HCT116 (cell line): ENCODE measurements around the gene RGS17. TPM values are rescaled to one million over a fixed set of nuclear protein-coding genes. Genes with fewer than 3 reads are reported as not detected.

Experiments used
- ATAC-seq: fragments of 200-7000 bp; cut with Tn5 transposase; 2 replicates; pipeline ENCODE4 v1.9.1; 2020; ENCODE audit warnings: mild to moderate bottlenecking, moderate library complexity
- BruUV-seq: library from RNA; stranded (reverse); fragments of 400-500 nt; replicated peaks from 2 replicates; lab custom pipeline; 2021; lab: Mats Ljungman, UMichigan
- CTCF ChIA-PET: fragments of 300-600 bp; sonication (Branson Sonifier 250); formaldehyde crosslinking; loops from one replicate; lab custom pipeline; 2021; ENCODE audit warnings: antibody characterized with exemption; lab: Charles Lee
- POLR2A ChIA-PET: fragments of 300-600, 350-600 bp; sonication (Branson Sonifier 250); formaldehyde crosslinking; loops from one replicate; lab custom pipeline; 2021; ENCODE audit warnings: antibody characterized with exemption; lab: Charles Lee
- RAD21 ChIA-PET, 2 experiments: fragments of 300-600 bp; sonication (Branson Sonifier 250); formaldehyde crosslinking; loops; one replicate each; lab custom pipeline; 2023; ENCODE audit warnings: low total read pairs in 2 of 2; ENCODE audit not compliant: uncharacterized antibody in 2 of 2, unreplicated experiment in 2 of 2, low non-redundant PET in 1 of 2; lab: Charles Lee
- DNase-seq: peaks from one replicate; pipeline ENCODE4 v3.0.0-alpha.2; 2010; ENCODE audit warnings: low read depth, low spot score
- H2AFZ ChIP-seq: fragments of 200-600 bp; shearing (Covaris generic), sonication (generic); 2 replicates; pipeline ENCODE4 v1.6.1; 2017; ENCODE audit warnings: low read depth, mixed run types, mixed read lengths, antibody characterized with exemption, low read length; ENCODE audit not compliant: poor library complexity, severe bottlenecking
- H3K27ac ChIP-seq: 2 replicates; pipeline ENCODE4 v1.5.1; 2012; ENCODE audit warnings: low read depth, low read length
- H3K27me3 ChIP-seq: fragments of 200-600 bp; sonication (generic); 2 replicates; pipeline ENCODE4 v1.6.1; 2016; ENCODE audit warnings: mixed run types, low read length, mixed read lengths; ENCODE audit not compliant: insufficient read depth
- H3K36me3 ChIP-seq, 2 experiments: fragments of 200-500 bp in 1 of 2; fragments of 200-600 bp in 1 of 2; sonication (Bioruptor generic) in 1 of 2; sonication (generic) in 1 of 2; 2 replicates each; pipeline versions ENCODE4 v1.5.1 to v1.6.1; 2014 to 2016; ENCODE audit warnings: low read length in 2 of 2, inconsistent platforms in 1 of 2, mixed read lengths in 1 of 2, mixed run types in 1 of 2; ENCODE audit not compliant: insufficient read depth in 2 of 2, control insufficient read depth in 1 of 2
- H3K4me1 ChIP-seq, 2 experiments: fragments of 200-600 bp in 1 of 2; sonication (generic) in 1 of 2; 2 replicates each; pipeline versions ENCODE4 v1.5.1 to v1.6.1; 2012 to 2017; ENCODE audit warnings: low read length in 2 of 2, inconsistent platforms in 1 of 2, mild to moderate bottlenecking in 1 of 2, mixed read lengths in 1 of 2, mixed run types in 1 of 2, moderate library complexity in 1 of 2; ENCODE audit not compliant: insufficient read depth in 2 of 2, control insufficient read depth in 1 of 2
- H3K4me2 ChIP-seq: fragments of 200-600 bp; sonication (generic); 2 replicates; pipeline ENCODE4 v1.6.1; 2017; ENCODE audit warnings: mixed run types, low read length, mixed read lengths
- H3K4me3 ChIP-seq, 2 experiments: fragments of 200-600 bp in 1 of 2; sonication (generic) in 1 of 2; replicated peaks in 1 of 2; 2 replicates each; pipeline ENCODE4 v1.5.1; 2011 to 2016; ENCODE audit warnings: low read length in 2 of 2, control low read depth in 1 of 2, low read depth in 1 of 2, mild to moderate bottlenecking in 1 of 2, mixed read lengths in 1 of 2, mixed run types in 1 of 2
- H3K79me2 ChIP-seq: fragments of 200-600 bp; sonication (generic); 2 replicates; pipeline ENCODE4 v1.6.1; 2017; ENCODE audit warnings: mild to moderate bottlenecking, mixed run types, low read length, moderate library complexity, mixed read lengths; ENCODE audit not compliant: insufficient read depth
- H3K9ac ChIP-seq: fragments of 200-600 bp; sonication (generic); 2 replicates; pipeline ENCODE4 v1.6.1; 2016; ENCODE audit warnings: low read length, mixed read lengths
- H3K9me2 ChIP-seq: fragments of 200-600 bp; sonication (generic), shearing (Covaris generic); 2 replicates; pipeline ENCODE4 v1.6.1; 2017; ENCODE audit warnings: mixed run types, mild to moderate bottlenecking, moderate library complexity; ENCODE audit not compliant: insufficient read depth
- H3K9me3 ChIP-seq, 2 experiments: fragments of 200-500 bp in 1 of 2; fragments of 200-600 bp in 1 of 2; sonication (Bioruptor generic) in 1 of 2; sonication (generic) in 1 of 2; 2 replicates each; pipeline ENCODE4 v1.6.1; 2014 to 2017; ENCODE audit warnings: low read length in 2 of 2, mixed read lengths in 2 of 2, inconsistent platforms in 1 of 2, low read depth in 1 of 2, mild to moderate bottlenecking in 1 of 2, mixed run types in 1 of 2, moderate library complexity in 1 of 2; ENCODE audit not compliant: control insufficient read depth in 1 of 2, insufficient read depth in 1 of 2
- H4K20me1 ChIP-seq: fragments of 200-600 bp; sonication (generic), shearing (Covaris generic); 2 replicates; pipeline ENCODE4 v1.6.1; 2017; ENCODE audit warnings: mixed run types, mild to moderate bottlenecking, moderate library complexity; ENCODE audit not compliant: insufficient read depth
- CBX3 ChIP-seq: IDR thresholded peaks from 2 replicates; pipeline ENCODE4 v1.6.1; 2012; ENCODE audit warnings: low read depth
- EGR1 ChIP-seq: IDR thresholded peaks from 2 replicates; pipeline ENCODE4 v1.6.1; 2012; ENCODE audit warnings: low read depth
- ELF1 ChIP-seq: IDR thresholded peaks from 2 replicates; pipeline ENCODE4 v1.6.1; 2012; ENCODE audit warnings: low read depth, borderline replicate concordance
- EZH2 ChIP-seq: fragments of 200-600 bp; sonication (generic); IDR thresholded peaks from 2 replicates; pipeline ENCODE4 v1.6.1; 2017; ENCODE audit warnings: antibody characterized with exemption, mixed run types
- EZH2phosphoT487 ChIP-seq: fragments of 200-600 bp; IDR thresholded peaks from 2 replicates; pipeline ENCODE4 v1.6.1; 2018; ENCODE audit warnings: antibody characterized with exemption, borderline replicate concordance
- FOSL1 ChIP-seq: IDR thresholded peaks from 2 replicates; pipeline ENCODE4 v1.6.1; 2012; ENCODE audit warnings: low read depth
- JUND ChIP-seq: IDR thresholded peaks from 2 replicates; pipeline ENCODE4 v1.6.1; 2012
- POLR2A ChIP-seq: IDR thresholded peaks from 2 replicates; pipeline ENCODE4 v1.7.0; 2011; ENCODE audit warnings: borderline replicate concordance; ENCODE audit not compliant: insufficient read depth, insufficient read length; ENCODE audit errors: extremely low read depth
- RAD21 ChIP-seq: IDR thresholded peaks from 2 replicates; pipeline ENCODE4 v1.6.1; 2012; ENCODE audit warnings: low read depth, mild to moderate bottlenecking
- SP1 ChIP-seq: IDR thresholded peaks from 2 replicates; pipeline ENCODE4 v1.6.1; 2012; ENCODE audit warnings: low read depth
- SRF ChIP-seq: IDR thresholded peaks from 2 replicates; pipeline ENCODE4 v1.6.1; 2012; ENCODE audit warnings: low read depth
- TCF7L2 ChIP-seq: IDR thresholded peaks from 2 replicates; pipeline ENCODE4 v1.7.0; 2011; ENCODE audit warnings: borderline replicate concordance, inconsistent platforms; ENCODE audit not compliant: insufficient read depth, insufficient read length; ENCODE audit errors: extremely low read depth
- YY1 ChIP-seq: IDR thresholded peaks from 2 replicates; pipeline ENCODE4 v1.6.1; 2011; ENCODE audit warnings: low read length, low read depth, moderate library complexity, mild to moderate bottlenecking; ENCODE audit not compliant: insufficient replicate concordance; ENCODE audit errors: extremely low read depth
- ZFX ChIP-seq: fragments of 450-650 bp; IDR thresholded peaks from 2 replicates; pipeline ENCODE4 v1.6.1; 2017
- ZNF274 ChIP-seq: fragments of 200-500 bp; sonication (Bioruptor generic); IDR thresholded peaks from 2 replicates; pipeline ENCODE4 v1.6.1; 2014; ENCODE audit warnings: mild to moderate bottlenecking, low read depth, low read length, inconsistent platforms
- intact Hi-C: fragments of 100-400 bp; cut with micrococcal nuclease; formaldehyde crosslinking; loops from 2 replicates; pipeline ENCODE4 v1.10.0; 2022
- total RNA-seq: library from RNA; stranded (reverse); gene quantifications from one replicate; pipeline ENCODE4 v1.2.1, GENCODE V29; 2021; ENCODE audit not compliant: unreplicated experiment
- TF ChIP-seq, protein P1 (sequence below): IDR thresholded peaks from 2 replicates; pipeline ENCODE4 v1.6.1; 2012
- TF ChIP-seq, protein P2 (sequence below): IDR thresholded peaks from 2 replicates; pipeline ENCODE4 v1.6.1; 2011; ENCODE audit warnings: mild to moderate bottlenecking, low read length, moderate library complexity; ENCODE audit not compliant: insufficient replicate concordance; ENCODE audit errors: extremely low read depth
- TF ChIP-seq, protein P3 (sequence below): IDR thresholded peaks from 2 replicates; pipeline ENCODE4 v1.6.1; 2012; ENCODE audit warnings: low read depth
- TF ChIP-seq, protein P4 (sequence below): IDR thresholded peaks from 2 replicates; pipeline ENCODE4 v1.6.1; 2012

Gene RGS17
- total RNA-seq, 1 experiment from 2014 or later: 3.9 TPM

DNA sequence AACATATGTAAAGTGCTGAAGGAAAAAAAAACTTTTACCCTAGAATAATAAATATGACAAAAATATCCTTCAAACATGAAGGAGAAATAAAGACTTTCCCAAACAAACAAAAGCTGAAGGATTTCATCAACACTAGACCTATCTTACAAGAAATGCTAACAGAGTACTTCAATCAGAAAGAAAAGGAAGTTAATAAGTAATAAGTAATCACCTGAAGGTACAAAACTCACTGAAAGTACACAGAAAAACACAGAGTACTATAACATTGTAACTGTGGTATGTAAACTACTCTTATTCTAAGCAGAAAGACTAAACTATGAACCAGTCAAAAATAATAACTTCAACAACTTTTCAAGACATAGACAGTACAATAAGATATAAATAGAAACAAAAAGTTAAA lies 67.1 kb downstream of the RGS17 start:
- no peaks in the 10 kb centered on the region for H3K36me3 ChIP-seq
- H2AFZ ChIP-seq: no peak overlapping the region
- no TSS peak for BruUV-seq
- H3K27me3 ChIP-seq: no peaks in the 10 kb centered on the region
- H3K9ac ChIP-seq: no peak overlapping the region
- no peak overlapping the region for H3K4me2 ChIP-seq
- no peaks in the 10 kb centered on the region for H3K4me1 ChIP-seq
- no peak for DNase-seq
- no peak overlapping the region for H3K27ac ChIP-seq
- CTCF ChIA-PET: no interaction called here
- POLR2A ChIA-PET: no interaction called here
- intact Hi-C loops: no loop called here
- no peaks in the 10 kb centered on the region for H3K79me2 ChIP-seq
- no peak for TF ChIP-seq EZH2phosphoT487
- no peak for TF ChIP-seq TCF7L2
- no peak for TF ChIP-seq ZNF274
- TF ChIP-seq POLR2A: no peak
- no peak for TF ChIP-seq ELF1
- TF ChIP-seq SP1: no peak
- TF ChIP-seq, protein P1, sequence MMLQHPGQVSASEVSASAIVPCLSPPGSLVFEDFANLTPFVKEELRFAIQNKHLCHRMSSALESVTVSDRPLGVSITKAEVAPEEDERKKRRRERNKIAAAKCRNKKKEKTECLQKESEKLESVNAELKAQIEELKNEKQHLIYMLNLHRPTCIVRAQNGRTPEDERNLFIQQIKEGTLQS: no peak
- TF ChIP-seq EZH2: no peak
- TF ChIP-seq, protein P2, sequence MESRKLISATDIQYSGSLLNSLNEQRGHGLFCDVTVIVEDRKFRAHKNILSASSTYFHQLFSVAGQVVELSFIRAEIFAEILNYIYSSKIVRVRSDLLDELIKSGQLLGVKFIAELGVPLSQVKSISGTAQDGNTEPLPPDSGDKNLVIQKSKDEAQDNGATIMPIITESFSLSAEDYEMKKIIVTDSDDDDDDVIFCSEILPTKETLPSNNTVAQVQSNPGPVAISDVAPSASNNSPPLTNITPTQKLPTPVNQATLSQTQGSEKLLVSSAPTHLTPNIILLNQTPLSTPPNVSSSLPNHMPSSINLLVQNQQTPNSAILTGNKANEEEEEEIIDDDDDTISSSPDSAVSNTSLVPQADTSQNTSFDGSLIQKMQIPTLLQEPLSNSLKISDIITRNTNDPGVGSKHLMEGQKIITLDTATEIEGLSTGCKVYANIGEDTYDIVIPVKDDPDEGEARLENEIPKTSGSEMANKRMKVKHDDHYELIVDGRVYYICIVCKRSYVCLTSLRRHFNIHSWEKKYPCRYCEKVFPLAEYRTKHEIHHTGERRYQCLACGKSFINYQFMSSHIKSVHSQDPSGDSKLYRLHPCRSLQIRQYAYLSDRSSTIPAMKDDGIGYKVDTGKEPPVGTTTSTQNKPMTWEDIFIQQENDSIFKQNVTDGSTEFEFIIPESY: no peak
- TF ChIP-seq YY1: no peak
- TF ChIP-seq CBX3: no peak
- TF ChIP-seq, protein P3, sequence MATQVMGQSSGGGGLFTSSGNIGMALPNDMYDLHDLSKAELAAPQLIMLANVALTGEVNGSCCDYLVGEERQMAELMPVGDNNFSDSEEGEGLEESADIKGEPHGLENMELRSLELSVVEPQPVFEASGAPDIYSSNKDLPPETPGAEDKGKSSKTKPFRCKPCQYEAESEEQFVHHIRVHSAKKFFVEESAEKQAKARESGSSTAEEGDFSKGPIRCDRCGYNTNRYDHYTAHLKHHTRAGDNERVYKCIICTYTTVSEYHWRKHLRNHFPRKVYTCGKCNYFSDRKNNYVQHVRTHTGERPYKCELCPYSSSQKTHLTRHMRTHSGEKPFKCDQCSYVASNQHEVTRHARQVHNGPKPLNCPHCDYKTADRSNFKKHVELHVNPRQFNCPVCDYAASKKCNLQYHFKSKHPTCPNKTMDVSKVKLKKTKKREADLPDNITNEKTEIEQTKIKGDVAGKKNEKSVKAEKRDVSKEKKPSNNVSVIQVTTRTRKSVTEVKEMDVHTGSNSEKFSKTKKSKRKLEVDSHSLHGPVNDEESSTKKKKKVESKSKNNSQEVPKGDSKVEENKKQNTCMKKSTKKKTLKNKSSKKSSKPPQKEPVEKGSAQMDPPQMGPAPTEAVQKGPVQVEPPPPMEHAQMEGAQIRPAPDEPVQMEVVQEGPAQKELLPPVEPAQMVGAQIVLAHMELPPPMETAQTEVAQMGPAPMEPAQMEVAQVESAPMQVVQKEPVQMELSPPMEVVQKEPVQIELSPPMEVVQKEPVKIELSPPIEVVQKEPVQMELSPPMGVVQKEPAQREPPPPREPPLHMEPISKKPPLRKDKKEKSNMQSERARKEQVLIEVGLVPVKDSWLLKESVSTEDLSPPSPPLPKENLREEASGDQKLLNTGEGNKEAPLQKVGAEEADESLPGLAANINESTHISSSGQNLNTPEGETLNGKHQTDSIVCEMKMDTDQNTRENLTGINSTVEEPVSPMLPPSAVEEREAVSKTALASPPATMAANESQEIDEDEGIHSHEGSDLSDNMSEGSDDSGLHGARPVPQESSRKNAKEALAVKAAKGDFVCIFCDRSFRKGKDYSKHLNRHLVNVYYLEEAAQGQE: no peak
- no peak for TF ChIP-seq RAD21
- TF ChIP-seq SRF: no peak
- TF ChIP-seq, protein P4, sequence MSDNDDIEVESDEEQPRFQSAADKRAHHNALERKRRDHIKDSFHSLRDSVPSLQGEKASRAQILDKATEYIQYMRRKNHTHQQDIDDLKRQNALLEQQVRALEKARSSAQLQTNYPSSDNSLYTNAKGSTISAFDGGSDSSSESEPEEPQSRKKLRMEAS: no peak
- no peak for TF ChIP-seq EGR1
- TF ChIP-seq JUND: no peak
- TF ChIP-seq FOSL1: no peak
- no peak for TF ChIP-seq ZFX
- RAD21 ChIA-PET: no interaction called here
- no peaks in the 10 kb centered on the region for H3K9me2 ChIP-seq
- H3K9me3 ChIP-seq: no peaks in the 10 kb centered on the region
- no peak for ATAC-seq
- H4K20me1 ChIP-seq: no peaks in the 10 kb centered on the region
- H3K4me3 ChIP-seq: no peak overlapping the region
